Endothelial cell of umbilical vein (primary cell): ENCODE measurements around the gene ZNF598.
A peak's percentile ranks its signal among the peaks of the same experiment; 100 is the strongest.

Experiments used
- CTCF ChIP-seq, 2 donors: IDR thresholded peaks; 1 replicate in 1 of 2; 2 replicates in 1 of 2; pipeline ENCODE4 v1.5.1; 2011; ENCODE audit warnings: low read length in 2 of 2, mild to moderate bottlenecking in 2 of 2, moderate library complexity in 2 of 2, control low read depth in 1 of 2, inconsistent platforms in 1 of 2, low read depth in 1 of 2; ENCODE audit not compliant: insufficient read depth in 1 of 2; ENCODE audit errors: extremely low read depth in 1 of 2
- EZH2 ChIP-seq: IDR thresholded peaks from 2 replicates; pipeline ENCODE4 v1.6.1; 2012; ENCODE audit warnings: borderline replicate concordance, low read depth, mild to moderate bottlenecking, moderate library complexity, low read length, inconsistent platforms; ENCODE audit not compliant: severe bottlenecking
- FOS ChIP-seq: IDR thresholded peaks from 2 replicates; pipeline ENCODE4 v1.6.1; 2011; ENCODE audit warnings: mild to moderate bottlenecking, low read length, moderate library complexity, borderline replicate concordance; ENCODE audit not compliant: insufficient read depth
- GATA2 ChIP-seq: IDR thresholded peaks from 2 replicates; pipeline ENCODE4 v1.7.0; 2011; ENCODE audit warnings: low read depth, mild to moderate bottlenecking, moderate library complexity, mixed read lengths, low read length; ENCODE audit not compliant: insufficient read length, insufficient read depth
- JUN ChIP-seq: IDR thresholded peaks from 2 replicates; pipeline ENCODE4 v1.6.1; 2011; ENCODE audit warnings: borderline replicate concordance, low read depth; ENCODE audit not compliant: insufficient read length, insufficient read depth
- MAX ChIP-seq: IDR thresholded peaks from 2 replicates; pipeline ENCODE4 v1.6.1; 2011; ENCODE audit not compliant: insufficient read depth, insufficient read length
- MYC ChIP-seq: IDR thresholded peaks from one replicate; pipeline ENCODE4 v1.6.1; 2011; ENCODE audit warnings: mild to moderate bottlenecking, low read depth, low read length
- POLR2A ChIP-seq: IDR thresholded peaks from 2 replicates; pipeline ENCODE4 v1.6.1; 2012; ENCODE audit warnings: low read depth, mild to moderate bottlenecking, control low read depth, low read length
- POLR2AphosphoS5 ChIP-seq: IDR thresholded peaks from 2 replicates; pipeline ENCODE4 v1.6.1; 2012; ENCODE audit warnings: low read depth, mild to moderate bottlenecking, control low read depth, low read length, moderate library complexity; ENCODE audit not compliant: insufficient read depth

GRCh38 chr16:1991135-1991551, 18.5 kb downstream of the ZNF598 start:
- TF ChIP-seq CTCF (IDR thresholded peaks at IDR 0.05; ENCODE audit: extremely low read depth in 1 of 2, insufficient read depth in 1 of 2, low read depth in 1 of 2, low read length in 2 of 2) (no peak), JUN (no peak), EZH2 (peak; percentile 78), FOS (no peak), POLR2A (no peak), POLR2AphosphoS5 (no peak), GATA2 (no peak), MAX (no peak), MYC (no peak)
